ENCODE data around the gene TNRC6A.

GRCh38 chr16:24713379-24713778 is 16.1 kb upstream of the TNRC6A start:
- TF ChIP-seq CTCF (conservative IDR thresholded peaks at IDR 0.05; ENCODE audit: low read depth in 2 of 2) (no peak), ZNF114 (CRISPR knock-in tag; IDR thresholded peaks at IDR 0.05) (no peak), EZH2 (IDR thresholded peaks at IDR 0.05; ENCODE audit: low read depth, unreplicated experiment) (no peak), POLR2AphosphoS5 (IDR thresholded peaks at IDR 0.05; ENCODE audit: low read depth) (no peak)
